Epithelial cell of umbilical artery (primary cell): ENCODE measurements around the gene EGLN1. TPM values are rescaled to one million over a fixed set of nuclear protein-coding genes. Genes with fewer than 3 reads are reported as not detected.

Experiments used
- total RNA-seq: library from RNA; depleted of rRNA; stranded (reverse); fragments of >200 nt; gene quantifications from 2 replicates; pipeline ENCODE4 v1.2.3, GENCODE V29; 2014

Gene EGLN1
- 51.6 and 52.3 TPM in 2 replicates for total RNA-seq

DNA sequence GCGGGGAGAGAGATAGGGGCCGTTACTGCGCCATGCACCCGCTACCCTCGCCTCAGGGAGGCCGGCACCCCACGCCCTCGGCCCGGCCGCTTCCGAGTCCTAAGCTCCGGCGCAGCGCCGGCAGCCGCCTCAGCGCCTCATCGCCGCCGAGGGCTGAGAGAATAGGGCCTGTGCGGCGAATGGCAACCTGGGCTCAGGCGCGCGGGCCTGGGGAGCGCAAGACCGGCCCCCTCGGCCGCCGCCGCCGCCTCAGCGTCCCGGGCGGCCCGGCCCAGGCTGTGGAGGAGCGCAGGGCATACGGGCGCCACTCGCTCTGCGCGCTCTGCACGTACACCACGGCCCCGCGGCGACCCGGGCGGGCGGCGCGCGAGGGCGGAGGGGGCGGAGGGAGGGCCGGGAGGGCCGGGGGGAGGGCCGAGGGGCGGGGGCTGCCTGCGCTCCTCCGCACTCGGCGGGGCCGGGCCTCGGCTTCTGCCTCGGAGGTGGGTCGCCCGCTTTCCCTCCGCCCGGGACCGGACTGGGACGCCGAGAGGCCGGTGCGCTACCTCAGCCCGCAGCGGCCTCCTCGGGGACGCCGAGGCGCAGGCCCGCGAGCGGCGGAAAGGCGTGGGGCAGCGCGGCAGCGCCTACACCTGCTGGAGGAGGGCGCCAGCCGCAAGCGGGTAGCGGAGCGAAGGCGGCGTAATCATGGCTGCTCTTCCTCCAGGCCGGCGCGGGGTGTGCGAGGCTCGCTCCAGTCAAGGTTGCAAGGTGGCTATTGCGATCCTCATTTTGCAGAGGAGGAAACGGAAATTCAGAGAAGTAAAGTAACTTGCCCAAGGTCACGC, at the start of gene EGLN1:
EGLN1 (minus strand) TSS at position 317 of the 827 bp plus-strand sequence. CDS start 399 bp downstream, outside the sequence.

DNA sequence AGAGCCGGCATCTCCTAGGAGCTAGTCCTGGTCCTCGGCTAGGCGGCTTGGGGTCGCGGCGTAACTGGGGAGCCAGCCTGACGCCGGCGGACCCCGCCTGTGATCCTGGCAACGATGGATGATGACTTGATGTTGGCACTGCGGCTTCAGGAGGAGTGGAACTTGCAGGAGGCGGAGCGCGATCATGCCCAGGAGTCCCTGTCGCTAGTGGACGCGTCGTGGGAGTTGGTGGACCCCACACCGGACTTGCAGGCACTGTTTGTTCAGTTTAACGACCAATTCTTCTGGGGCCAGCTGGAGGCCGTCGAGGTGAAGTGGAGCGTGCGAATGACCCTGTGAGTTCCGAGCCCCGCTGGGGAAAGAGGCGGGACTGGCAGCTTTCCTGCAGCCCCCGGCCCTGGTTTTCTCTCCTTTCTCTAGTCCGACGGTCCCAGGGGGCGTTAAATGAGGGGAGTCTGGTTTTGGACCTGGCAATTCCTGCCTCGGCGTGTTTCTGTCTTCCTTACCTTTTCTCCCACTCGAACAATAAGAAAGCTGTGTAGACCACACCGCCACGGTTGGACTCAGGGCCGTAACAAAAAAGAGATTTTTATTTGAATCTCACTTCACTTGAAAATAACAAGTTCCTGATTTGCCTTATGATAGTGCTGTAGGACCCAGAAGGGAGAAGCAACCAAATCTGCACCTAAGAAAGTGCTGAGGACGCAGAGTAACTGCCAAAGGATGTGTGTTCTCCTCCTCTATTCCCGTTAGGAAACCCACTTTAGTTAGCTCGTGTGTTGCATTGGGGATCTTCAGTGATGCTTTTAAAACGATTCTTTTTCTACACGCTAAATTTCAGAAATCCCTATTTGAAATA, 83.6 kb downstream of the EGLN1 start, which contains the start of gene SPRTN:
SPRTN (plus strand) TSS at position 24 of the 859 bp plus-strand sequence; CDS start at position 115, 91 bp downstream.

DNA sequence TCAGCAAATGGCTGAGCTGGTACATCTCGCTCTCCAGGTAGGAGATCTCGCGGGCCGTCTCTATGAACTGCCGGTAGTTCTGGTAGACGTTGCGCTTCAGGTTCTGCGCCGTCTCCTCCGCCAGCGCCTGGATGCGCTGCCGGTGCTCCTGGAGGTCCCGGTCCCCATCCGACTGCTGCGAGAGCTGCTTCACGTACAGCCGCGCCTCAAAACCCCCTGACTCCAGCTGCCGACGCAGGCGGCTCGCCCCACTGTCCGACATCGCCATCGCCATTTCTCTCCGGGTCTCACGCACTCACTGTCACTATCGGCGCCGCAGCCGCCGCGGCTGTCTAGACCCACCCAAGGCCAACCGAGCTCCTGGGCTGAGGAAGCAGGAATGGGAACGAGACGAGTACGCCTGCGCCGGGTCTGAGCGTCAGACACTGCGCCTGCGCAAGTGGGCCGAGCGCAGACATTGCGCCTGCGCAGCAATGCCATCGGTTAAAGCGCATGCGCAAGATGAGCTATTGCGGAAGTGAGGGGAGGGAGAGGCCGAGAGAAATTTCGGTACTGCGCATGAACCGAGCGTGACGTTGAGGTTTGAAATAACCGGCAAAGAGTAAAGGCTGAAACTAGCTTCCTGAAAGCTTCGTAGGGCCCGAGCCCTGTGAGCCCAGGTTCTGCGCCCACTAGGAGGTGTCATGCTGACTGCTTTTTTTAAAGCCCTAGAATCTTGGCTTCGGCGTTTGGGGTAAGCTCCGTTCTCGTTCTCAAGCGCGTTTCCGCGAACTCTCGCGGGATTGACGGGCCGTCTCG, 84.4 kb downstream of the EGLN1 start, which contains the start of gene EXOC8:
EXOC8 (minus strand) TSS at position 381 of the 798 bp plus-strand sequence; CDS start at position 274, 107 bp downstream.

Other genes starting within 250 kb of the EGLN1 start
- 53.6 and 62.5 TPM in 2 replicates for gene GNPAT, start 181.1 kb downstream of the EGLN1 start, total RNA-seq
- gene EXOC8, start 84.4 kb downstream of the EGLN1 start, total RNA-seq: 23.7 and 24.8 TPM in 2 replicates
- 24.6 and 27.6 TPM in 2 replicates for gene SPRTN, start 84.0 kb downstream of the EGLN1 start, total RNA-seq
- 31.8 and 36.8 TPM in 2 replicates for gene TSNAX, start 106.4 kb upstream of the EGLN1 start, total RNA-seq
- 7.8 and 13.1 TPM in 2 replicates for gene DISC1, start 204.5 kb upstream of the EGLN1 start, total RNA-seq